HG03159 (cell line): ENCODE results near the gene CALHM5.

Experiments used
- ATAC-seq: cut with Tn5 transposase; IDR thresholded peaks from one replicate; pipeline ENCODE4 v1.9.1; 2021; ENCODE audit warnings: mild to moderate bottlenecking, moderate library complexity; ENCODE audit not compliant: unreplicated experiment

The CALHM5 gene

GRCh38 chr6:116545651-116546050 lies 34.2 kb downstream of the CALHM5 start, which contains the start of gene TRAPPC3L:
Gene TRAPPC3L, minus strand, starts transcription at chr6:116545684. Its CDS starts 170 bp downstream, at chr6:116545514.
- ATAC-seq: no peak

GRCh38 chr6:116547358-116547757 lies 35.9 kb downstream of the CALHM5 start:
- ATAC-seq: no peak

- ATAC-seq: no peak
These were observed 39.4 kb downstream of the CALHM5 start for GRCh38 chr6:116550796-116551195.

GRCh38 chr6:116553451-116553850 lies 42.0 kb downstream of the CALHM5 start, which contains the start of gene CALHM4:
Gene CALHM4, plus strand, starts transcription at chr6:116553751. Its CDS starts 43 bp downstream, at chr6:116553794.
- ATAC-seq: no peak

GRCh38 chr6:116556065-116556464 lies 44.6 kb downstream of the CALHM5 start:
- ATAC-seq: no peak

- ATAC-seq: no peak
These were observed 45.5 kb downstream of the CALHM5 start for GRCh38 chr6:116556814-116557415.

- ATAC-seq: no peak
These were observed 46.5 kb downstream of the CALHM5 start for GRCh38 chr6:116557893-116558292.

- ATAC-seq: no peak
These were observed 48.7 kb downstream of the CALHM5 start for GRCh38 chr6:116560130-116560529.

- peak; percentile 76 for ATAC-seq
These were observed 50.1 kb downstream of the CALHM5 start for GRCh38 chr6:116561377-116562018.

GRCh38 chr6:116562019-116562403 lies 50.6 kb downstream of the CALHM5 start:
- no peak for ATAC-seq

GRCh38 chr6:116562614-116563013 lies 51.2 kb downstream of the CALHM5 start:
- ATAC-seq: no peak

- ATAC-seq: no peak
These were observed 52.4 kb downstream of the CALHM5 start for GRCh38 chr6:116563830-116564229.

- ATAC-seq: no peak
These were observed 52.9 kb downstream of the CALHM5 start for GRCh38 chr6:116564311-116564710.

- ATAC-seq: no peak
These were observed 53.8 kb downstream of the CALHM5 start for GRCh38 chr6:116564921-116565872.

- no peak for ATAC-seq
These were observed 56.7 kb downstream of the CALHM5 start for GRCh38 chr6:116568111-116568510.

GRCh38 chr6:116568821-116569755 lies 57.6 kb downstream of the CALHM5 start:
- no peak for ATAC-seq

- peak; percentile 94 for ATAC-seq
These were observed 59.6 kb downstream of the CALHM5 start, which contains the start of gene RWDD1 for GRCh38 chr6:116570856-116571682. Gene RWDD1, plus strand, starts transcription at chr6:116571504. Its CDS starts 79 bp downstream, at chr6:116571583.

- no peak for ATAC-seq
These were observed 60.2 kb downstream of the CALHM5 start for GRCh38 chr6:116571683-116572000.

- no peak for ATAC-seq
These were observed 60.7 kb downstream of the CALHM5 start for GRCh38 chr6:116572162-116572561.
